H1 (cell line): ENCODE measurements around the gene ADSS1. TPM values are rescaled to one million over a fixed set of nuclear protein-coding genes. Genes with fewer than 3 reads are reported as not detected.

Experiments used
- CHD7 ChIP-seq: fragments of 300-600 bp; sonication (generic); IDR thresholded peaks from 2 replicates; pipeline ENCODE4 v1.7.1; 2012; ENCODE audit warnings: low read length, moderate library complexity, mild to moderate bottlenecking, inconsistent platforms; ENCODE audit not compliant: insufficient replicate concordance
- FOSL1 ChIP-seq: IDR thresholded peaks from 2 replicates; pipeline ENCODE4 v1.6.1; 2011; ENCODE audit warnings: mild to moderate bottlenecking, low read depth, low read length, moderate library complexity; ENCODE audit not compliant: insufficient read depth
- HDAC6 ChIP-seq: IDR thresholded peaks from one replicate; pipeline ENCODE4 v1.7.1; 2012; ENCODE audit warnings: low read depth, mild to moderate bottlenecking, inconsistent platforms, low read length, moderate library complexity
- POLR2A ChIP-seq, 2 experiments: IDR thresholded peaks; 1 replicate in 1 of 2; 2 replicates in 1 of 2; pipeline ENCODE4 v1.6.1; 2011; ENCODE audit warnings: low read depth in 2 of 2, low read length in 2 of 2, mild to moderate bottlenecking in 2 of 2; ENCODE audit errors: control extremely low read depth in 1 of 2
- RBBP5 ChIP-seq: IDR thresholded peaks from 2 replicates; pipeline ENCODE4 v1.7.1; 2012; ENCODE audit warnings: low read depth, mild to moderate bottlenecking, inconsistent platforms, low read length, moderate library complexity, borderline replicate concordance
- RXRA ChIP-seq: IDR thresholded peaks from 2 replicates; pipeline ENCODE4 v1.6.1; 2011; ENCODE audit warnings: low read depth, mild to moderate bottlenecking, low read length, moderate library complexity; ENCODE audit not compliant: insufficient read depth
- TAF7 ChIP-seq: optimal IDR thresholded peaks from 2 replicates; pipeline ENCODE3; 2011; ENCODE audit warnings: low read depth, mild to moderate bottlenecking, inconsistent platforms, low read length, moderate library complexity, borderline replicate concordance
- TCF12 ChIP-seq: IDR thresholded peaks from 2 replicates; pipeline ENCODE4 v1.6.1; 2011; ENCODE audit warnings: low read depth, mild to moderate bottlenecking, low read length
- ZNF274 ChIP-seq: IDR thresholded peaks from 2 replicates; pipeline ENCODE4 v1.7.0; 2012; ENCODE audit warnings: low read length, borderline replicate concordance; ENCODE audit errors: extremely low read depth
- polyA plus RNA-seq, 7 experiments: library from polyadenylated mRNA; depleted of rRNA in 3 of 7; stranded (reverse) in 5 of 7; unstranded in 2 of 7; fragments of >200 nt in 5 of 7; fragments of 200-250 nt in 2 of 7; gene quantifications; 1 replicate in 5 of 7; 2 replicates in 1 of 7; 4 replicates in 1 of 7; pipeline versions ENCODE4 v1.2.1 to v1.2.3, GENCODE V29; 2011 to 2013; ENCODE audit warnings: missing spikeins in 2 of 7, mixed read lengths in 2 of 7
- total RNA-seq: library from RNA; stranded (reverse); fragmentation: NEBNext Ultra II Directional; extraction: Animal tissue kit (Norgen Biotek cat#: 25700); gene quantifications from 2 replicates; pipeline ENCODE4 v1.2.1, GENCODE V29; 2021

Gene ADSS1
- total and polyA plus RNA-seq, 2 of the 8 experiments (the other 6 are each of a cell fraction or from before 2014, with no cell fraction given) = 7.1 to 7.9 TPM

GRCh38 chr14:104690861-104691455 lies 33.1 kb upstream of the ADSS1 start (continued):
- TF ChIP-seq CHD7 = no peak
- no peak for TF ChIP-seq RBBP5
- TF ChIP-seq TAF7 = no peak
- TF ChIP-seq POLR2A (IDR thresholded peaks at IDR 0.05; ENCODE audit: control extremely low read depth in 1 of 2, low read depth in 2 of 2, low read length in 2 of 2) = no peak
- TF ChIP-seq TCF12 = no peak
- TF ChIP-seq RXRA = no peak
- TF ChIP-seq HDAC6 = no peak
- no peak for TF ChIP-seq ZNF274
- no peak for TF ChIP-seq FOSL1
